Dedifferentiated amniotic fluid mesenchymal stem cell (primary cell): ENCODE results near the gene RHOF.

Source experiments
- DNase-seq: peaks from one replicate; pipeline ENCODE4 v3.0.0-alpha.2; 2016; ENCODE audit errors: extremely low spot score

Gene RHOF

DNA sequence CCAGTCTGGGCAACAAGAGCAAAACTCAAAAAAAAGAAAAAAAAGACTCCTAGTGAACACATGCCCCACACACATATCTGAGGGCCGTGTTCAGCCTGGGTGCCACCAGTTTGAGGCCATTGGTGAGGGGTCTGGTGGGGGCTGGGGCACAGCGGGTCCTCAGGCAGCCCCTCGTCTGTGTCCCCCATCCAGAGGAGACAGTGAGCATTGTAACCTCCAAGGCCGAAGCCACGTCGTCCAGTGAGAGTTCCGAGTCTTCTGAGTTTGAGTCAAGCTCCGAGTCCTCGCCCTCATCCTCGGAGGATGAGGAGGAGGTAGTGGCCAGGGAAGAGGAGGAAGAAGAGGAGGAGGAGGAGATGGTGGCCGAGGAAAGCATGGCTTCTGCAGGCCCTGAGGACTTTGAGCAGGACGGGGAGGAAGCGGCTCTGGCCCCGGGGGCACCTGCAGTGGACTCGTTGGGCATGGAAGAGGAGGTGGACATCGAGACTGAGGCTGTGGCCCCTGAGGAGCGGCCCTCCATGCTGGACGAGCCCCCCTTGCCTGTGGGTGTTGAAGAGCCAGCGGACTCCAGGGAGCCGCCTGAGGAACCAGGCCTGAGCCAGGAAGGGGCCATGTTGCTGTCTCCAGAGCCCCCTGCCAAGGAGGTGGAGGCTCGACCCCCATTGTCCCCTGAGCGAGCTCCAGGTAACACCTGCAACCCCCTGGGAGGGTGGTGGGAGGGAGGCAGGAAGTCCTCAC, 25.9 kb upstream of the RHOF start:
- no peak for DNase-seq

GRCh38 chr12:121817648-121818043, 24.2 kb upstream of the RHOF start:
- no peak for DNase-seq

- no peak for DNase-seq
Observed at GRCh38 chr12:121816925-121817647, 23.6 kb upstream of the RHOF start.

GRCh38 chr12:121815263-121815662, 21.8 kb upstream of the RHOF start:
- no peak for DNase-seq

GRCh38 chr12:121814429-121815119, 21.1 kb upstream of the RHOF start:
- DNase-seq = no peak

- no peak for DNase-seq
Observed at GRCh38 chr12:121813951-121814350, 20.5 kb upstream of the RHOF start.

GRCh38 chr12:121812921-121813896, 19.7 kb upstream of the RHOF start:
- DNase-seq = no peak

DNA sequence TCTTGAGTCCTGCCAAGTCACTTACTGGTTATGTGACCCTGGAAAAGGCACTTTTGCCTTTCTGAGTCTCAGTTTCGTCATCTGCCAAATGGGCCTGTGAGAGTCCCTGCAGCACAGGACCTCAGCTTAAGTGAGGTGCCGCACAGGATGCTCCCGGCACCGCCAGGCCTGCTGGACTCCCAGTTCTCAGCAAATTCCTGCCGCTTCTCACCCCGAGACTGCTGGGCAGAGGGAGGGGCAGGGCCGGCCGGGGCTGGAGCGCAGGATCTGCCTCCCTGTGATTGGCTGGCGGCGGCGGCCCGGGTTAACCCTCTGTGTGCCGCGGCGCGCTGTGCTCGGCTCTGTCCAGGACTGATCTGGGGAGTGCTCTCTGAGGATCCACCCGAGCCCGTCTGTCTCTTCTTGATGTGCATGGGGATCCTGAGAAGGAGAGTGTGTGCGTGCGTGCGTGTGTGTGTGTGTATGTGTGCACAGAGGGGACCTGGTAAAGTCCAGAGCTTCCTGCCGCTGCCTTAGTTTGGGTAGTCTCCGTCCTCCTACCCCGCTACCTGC, 18.9 kb upstream of the RHOF start:
- DNase-seq = peak; percentile 52

DNA sequence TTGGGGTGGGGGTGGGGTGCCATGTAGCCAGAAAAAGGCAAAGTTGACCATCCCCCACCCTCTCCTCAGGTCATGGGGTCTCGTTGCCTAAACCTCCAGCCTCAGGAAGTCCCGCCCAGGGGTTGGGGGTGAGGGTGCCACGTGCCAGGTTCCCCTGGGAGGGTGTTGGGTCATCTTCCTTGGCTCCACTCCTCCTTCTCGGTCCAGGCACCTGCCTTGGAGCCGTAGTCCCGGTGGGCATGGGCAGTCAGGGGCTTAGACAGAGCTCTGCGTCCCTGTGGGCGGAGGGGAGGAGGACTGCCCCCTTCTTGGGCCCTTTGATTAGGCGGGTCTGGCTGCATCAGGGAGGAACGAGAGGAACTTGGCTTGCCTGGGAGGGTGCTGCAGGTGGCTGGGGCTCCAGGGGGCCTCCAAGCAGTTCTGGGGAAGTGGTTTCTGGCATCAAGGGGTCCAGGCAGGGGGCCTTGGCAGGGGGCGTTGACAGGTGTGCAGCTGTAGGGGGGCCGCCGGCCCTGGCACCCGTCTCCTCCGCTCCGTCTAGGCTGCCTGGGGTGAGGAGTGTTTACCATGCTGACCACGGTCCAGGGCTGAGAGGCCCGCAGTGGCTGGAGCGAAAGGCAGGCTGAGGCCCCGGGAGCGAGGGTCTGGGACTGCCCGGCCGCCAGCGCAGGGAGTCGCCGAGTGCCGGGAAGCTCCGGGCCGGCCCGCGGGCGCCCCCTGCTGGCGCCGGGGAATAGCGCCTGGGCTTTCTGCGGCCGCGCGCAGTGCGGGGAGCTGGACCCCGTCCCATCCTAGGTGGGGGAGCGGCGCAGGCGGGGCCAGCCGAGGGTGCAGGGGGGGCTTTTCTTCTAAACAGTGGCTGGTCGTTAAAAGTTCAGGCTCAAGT, 18.2 kb upstream of the RHOF start:
- DNase-seq = no peak

DNA sequence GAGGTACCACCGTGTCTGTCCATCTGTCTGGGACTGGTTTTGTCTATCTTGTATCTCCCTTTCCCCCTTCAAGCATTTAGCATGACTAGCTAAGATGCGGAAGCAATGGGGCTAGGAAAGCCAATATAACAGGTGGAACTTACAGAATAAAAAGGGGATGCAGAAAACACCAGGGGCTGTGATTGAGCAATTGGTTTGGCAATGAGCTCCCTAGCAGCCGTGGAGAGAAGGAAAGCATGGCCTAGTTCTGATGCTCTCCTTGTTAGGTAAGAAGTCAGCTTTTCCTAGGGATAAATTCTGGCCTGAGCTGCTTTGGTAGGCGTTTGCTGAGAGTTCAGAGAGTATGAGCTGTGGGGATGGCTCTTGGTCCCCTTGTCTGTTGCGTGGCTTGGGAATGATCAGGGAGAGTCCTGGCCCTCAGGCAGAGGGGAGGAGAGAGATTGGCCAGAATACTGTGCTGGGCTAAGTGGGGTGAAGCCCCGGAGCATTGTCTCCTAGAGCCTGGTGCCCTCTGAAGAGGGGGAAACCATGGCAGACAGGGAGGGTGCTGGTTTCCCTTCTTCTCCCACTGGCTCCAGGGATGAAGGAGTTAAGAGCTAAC, 17.4 kb upstream of the RHOF start:
- DNase-seq = no peak

DNA sequence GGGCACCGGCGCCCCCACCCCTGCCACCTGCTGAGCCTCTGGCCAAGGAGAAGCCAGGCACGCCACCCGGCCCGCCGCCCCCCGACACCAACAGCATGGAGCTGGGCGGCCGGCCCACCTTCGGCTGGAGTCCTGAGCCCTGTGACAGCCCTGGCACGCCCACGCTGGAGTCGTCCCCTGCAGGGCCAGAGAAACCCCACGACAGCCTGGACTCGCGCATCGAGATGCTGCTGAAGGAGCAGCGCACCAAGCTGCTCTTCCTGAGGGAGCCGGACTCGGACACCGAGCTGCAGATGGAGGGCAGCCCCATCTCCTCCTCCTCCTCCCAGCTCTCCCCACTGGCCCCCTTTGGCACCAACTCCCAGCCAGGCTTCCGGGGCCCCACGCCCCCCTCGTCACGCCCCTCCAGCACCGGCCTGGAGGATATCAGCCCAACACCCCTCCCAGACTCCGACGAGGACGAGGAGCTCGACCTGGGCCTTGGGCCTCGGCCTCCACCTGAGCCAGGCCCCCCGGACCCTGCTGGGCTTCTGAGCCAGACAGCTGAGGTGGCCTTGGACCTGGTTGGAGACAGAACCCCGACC, 16.8 kb upstream of the RHOF start:
- no peak for DNase-seq

GRCh38 chr12:121809712-121810116, 16.2 kb upstream of the RHOF start:
- DNase-seq = no peak

DNA sequence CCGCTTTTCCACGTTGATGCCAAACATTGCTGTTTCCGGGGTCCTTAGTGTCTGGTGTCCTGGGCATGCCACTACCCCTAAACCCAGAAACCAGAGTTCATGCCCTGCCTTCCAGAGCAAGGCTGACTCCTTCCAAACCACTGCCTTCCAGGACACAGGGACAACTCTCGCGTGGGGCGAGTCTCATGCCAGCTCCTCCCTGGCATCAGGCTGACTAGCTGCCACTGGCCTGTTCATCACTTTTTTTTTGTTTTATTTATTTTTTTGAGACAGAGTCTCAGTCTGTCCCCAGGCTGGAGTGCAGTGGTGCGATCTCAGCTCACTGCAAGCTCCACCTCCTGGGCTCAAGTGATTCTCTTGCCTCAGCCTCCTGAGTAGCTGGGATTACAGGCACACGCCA, 15.1 kb upstream of the RHOF start:
- no peak for DNase-seq

DNA sequence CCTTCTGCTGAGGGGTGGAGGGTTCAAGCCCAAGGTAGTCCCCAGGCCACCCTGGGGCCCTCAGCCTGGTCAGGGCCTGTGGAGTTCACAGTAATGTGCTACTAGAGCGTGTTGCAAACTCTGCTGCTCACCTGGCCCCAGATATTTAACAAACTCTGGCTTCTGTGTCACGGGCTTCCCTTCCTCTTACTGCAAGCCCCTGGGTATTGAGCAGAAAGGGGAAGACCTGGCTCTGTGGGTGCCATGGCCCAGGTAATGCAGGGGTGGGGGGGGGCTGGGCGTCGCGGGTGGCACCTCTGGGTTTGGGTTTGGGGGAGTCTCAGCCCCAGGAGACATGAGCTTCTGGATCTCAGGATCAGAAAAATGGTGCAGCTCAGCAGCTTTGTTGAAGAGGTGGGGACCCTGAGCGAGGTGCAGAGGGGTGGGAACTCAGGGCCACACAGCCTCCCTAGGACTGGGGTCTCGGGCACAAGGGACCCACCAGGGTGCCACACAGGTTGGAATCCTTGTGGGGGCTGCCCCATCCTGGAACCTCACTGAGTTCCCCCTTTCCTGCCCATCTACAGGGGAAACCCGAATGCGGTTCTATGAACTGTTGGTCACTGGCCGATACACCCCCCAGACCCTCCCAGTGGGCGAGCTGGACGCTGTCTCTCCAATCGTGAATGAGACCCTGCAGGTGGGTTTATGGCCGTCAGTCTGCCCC, 14.3 kb upstream of the RHOF start:
- DNase-seq = no peak

GRCh38 chr12:121806546-121807423, 13.3 kb upstream of the RHOF start:
- no peak for DNase-seq

DNA sequence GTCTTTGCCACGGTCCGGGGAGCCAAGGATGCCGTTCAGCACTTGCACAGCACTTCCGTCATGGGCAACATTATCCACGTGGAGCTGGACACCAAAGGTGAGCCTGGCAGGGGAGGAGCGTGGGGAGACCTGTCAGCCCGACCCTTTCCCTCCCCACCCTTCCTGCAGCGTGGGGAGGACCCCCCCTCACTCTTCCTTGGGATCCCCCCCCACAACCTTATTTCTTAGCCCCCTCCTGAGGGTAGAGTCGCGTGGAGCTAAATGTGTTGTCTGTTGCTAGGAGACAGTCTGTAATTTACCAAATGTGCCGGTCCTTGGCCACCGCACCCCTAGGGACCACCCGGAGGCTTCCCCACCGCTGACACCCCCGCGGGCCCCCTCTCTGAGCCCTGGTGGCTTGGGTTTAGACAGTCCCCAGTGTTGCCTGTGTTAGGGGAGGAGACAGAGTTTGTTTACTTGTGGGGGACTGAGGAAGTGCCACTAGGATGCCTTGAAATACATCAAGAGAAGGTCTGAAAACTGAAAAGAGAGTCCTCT, 12.6 kb upstream of the RHOF start:
- DNase-seq = no peak

- DNase-seq = no peak
Observed at GRCh38 chr12:121805171-121806008, 11.9 kb upstream of the RHOF start.
